ENCODE measurements around the gene ZACN.

ZACN gene

DNA sequence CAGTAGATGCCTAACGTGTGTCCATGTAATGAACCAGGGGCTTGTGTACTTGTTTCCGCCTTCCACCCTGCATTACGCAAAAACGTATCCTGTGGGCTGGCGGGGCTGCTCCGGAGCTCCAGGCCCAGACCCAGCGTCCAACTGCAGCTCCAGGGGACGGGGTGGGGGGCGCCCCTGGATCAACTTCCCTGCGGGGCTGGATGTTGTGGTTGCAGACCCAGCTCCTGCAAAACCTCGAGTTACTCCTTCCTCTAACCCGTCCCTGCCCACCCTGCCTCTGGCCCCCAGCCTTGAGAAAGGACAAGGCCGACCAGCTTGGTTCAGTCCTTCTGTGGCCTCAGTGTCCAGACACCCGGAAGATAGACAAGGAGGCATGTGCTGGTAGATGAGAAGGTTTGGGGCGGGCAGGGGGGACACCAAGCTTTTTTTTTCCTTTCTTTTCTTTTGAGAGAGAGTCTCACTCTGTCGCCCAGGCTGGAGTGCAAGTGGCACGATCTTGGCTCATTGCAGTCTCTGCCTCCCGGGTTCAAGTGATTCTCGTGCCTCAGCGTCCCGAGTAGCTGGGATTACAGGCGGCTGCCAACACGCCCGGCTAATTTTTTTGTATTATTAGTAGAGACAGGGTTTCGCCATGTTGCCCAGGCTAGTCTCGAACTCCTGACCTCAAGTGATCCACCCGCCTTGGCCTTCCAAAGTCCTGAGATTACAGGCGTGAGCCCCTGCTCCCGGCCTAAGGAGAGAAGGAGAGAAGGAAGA is 25.3 kb downstream of the ZACN start:
- WGBS (ENCODE audit: insufficient coverage): 84% methylated on average over 25 of the region's 29 CpGs
- no peak for DNase-seq
- POLR2A ChIA-PET: no interaction called here
- H3K4me3 ChIP-seq (ENCODE audit: control insufficient read depth in 1 of 7, extremely low read depth in 1 of 7, insufficient read depth in 4 of 7, low read depth in 2 of 7, low read length in 6 of 7): peak overlapping the region in 6 of 7 experiments; percentile 78 to 88 (median 80)
- peak overlapping the region; percentile 66 to 86 for H3K27ac ChIP-seq (ENCODE audit: insufficient read depth in 1 of 2, low read depth in 1 of 2, low read length in 2 of 2, poor library complexity in 1 of 2, severe bottlenecking in 2 of 2)
- no peaks in the 10 kb centered on the region for H3K27me3 ChIP-seq (replicated peaks in 2 of 5; ENCODE audit: control insufficient read depth in 4 of 5, insufficient read depth in 5 of 5, low read length in 4 of 5)
- CTCF ChIA-PET: interaction anchor here (0.5 to 2.2 kb wide), 10 partner anchors 11 to 173 kb away, joined by 3 to 8 read pairs (median 3); partner anchors contain the start of gene ZACN
- no peaks in the 10 kb centered on the region for H3K9me3 ChIP-seq (ENCODE audit: control extremely low read depth in 1 of 5, control insufficient read depth in 4 of 5, insufficient read depth in 2 of 5, low read depth in 1 of 5, low read length in 4 of 5)
- H3K36me3 ChIP-seq (ENCODE audit: control insufficient read depth in 4 of 4, insufficient read depth in 4 of 4, low read length in 3 of 4): peaks cover 6 to 24% (median 17%) of the 10 kb centered on the region in 4 experiments
- H3K4me1 ChIP-seq (ENCODE audit: control extremely low read depth in 1 of 4, control insufficient read depth in 4 of 4, insufficient read depth in 4 of 4, low read length in 3 of 4): peaks cover 4 to 33% (median 23%) of the 10 kb centered on the region in 4 experiments

DNA sequence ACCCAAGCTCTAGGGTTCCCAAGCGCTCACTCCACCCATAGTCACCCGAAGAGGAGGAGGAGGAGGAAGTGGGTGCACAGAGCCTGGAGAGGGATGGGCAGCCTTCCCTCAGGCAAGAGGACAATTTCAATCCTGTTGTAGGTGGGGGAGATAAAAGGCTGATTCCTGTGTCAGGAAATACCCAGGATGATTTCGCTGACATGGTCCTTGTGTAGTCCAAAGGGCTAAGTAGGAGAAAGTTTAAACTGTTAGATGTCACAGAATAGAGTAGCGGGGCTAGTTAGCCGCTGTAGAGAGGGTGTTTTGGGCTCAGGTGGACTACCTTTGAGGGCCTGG is 25.9 kb downstream of the ZACN start:
- WGBS (ENCODE audit: insufficient coverage): 100% methylated on average over 4 of the region's 5 CpGs
- DNase-seq: no peak
- Histone ChIP-seq H3K27ac (ENCODE audit: insufficient read depth in 1 of 2, low read depth in 1 of 2, low read length in 2 of 2, poor library complexity in 1 of 2, severe bottlenecking in 2 of 2) (no peak overlapping the region), H3K9me3 (ENCODE audit: control extremely low read depth in 1 of 5, control insufficient read depth in 4 of 5, insufficient read depth in 2 of 5, low read depth in 1 of 5, low read length in 4 of 5) (no peaks in the 10 kb centered on the region), H3K4me3 (ENCODE audit: control insufficient read depth in 1 of 7, extremely low read depth in 1 of 7, insufficient read depth in 4 of 7, low read depth in 2 of 7, low read length in 6 of 7) (no peak overlapping the region), H3K27me3 (replicated peaks in 2 of 5; ENCODE audit: control insufficient read depth in 4 of 5, insufficient read depth in 5 of 5, low read length in 4 of 5) (no peaks in the 10 kb centered on the region), H3K36me3 (ENCODE audit: control insufficient read depth in 4 of 4, insufficient read depth in 4 of 4, low read length in 3 of 4) (peaks cover 2 to 19% (median 13%) of the 10 kb centered on the region in 4 experiments), H3K4me1 (ENCODE audit: control extremely low read depth in 1 of 4, control insufficient read depth in 4 of 4, insufficient read depth in 4 of 4, low read length in 3 of 4) (peaks cover 4 to 33% (median 23%) of the 10 kb centered on the region in 4 experiments)
- ChIA-PET POLR2A (no interaction called here), CTCF (interaction anchor here (0.9 to 2.2 kb wide), 6 partner anchors 10 to 174 kb away, joined by 3 to 8 read pairs (median 3); no protein-coding TSS in a partner anchor)

DNA sequence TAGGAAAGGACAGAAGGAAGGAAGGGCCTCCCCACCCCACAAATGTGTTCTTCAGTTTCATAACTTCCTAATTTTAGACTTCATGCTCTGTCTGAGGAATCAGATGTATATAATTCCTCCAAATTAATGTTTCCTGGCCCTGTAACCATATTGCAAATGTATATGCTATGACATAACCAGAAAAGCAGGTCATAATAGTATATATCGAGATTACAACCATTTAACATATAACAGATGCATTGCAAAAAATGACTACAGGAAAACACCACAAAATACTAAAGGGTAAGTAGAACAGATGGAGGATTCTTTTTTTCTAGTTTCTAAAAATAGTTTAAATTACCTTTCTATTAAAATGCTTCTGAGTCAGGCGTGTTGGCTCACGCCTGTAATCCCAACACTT is 27.7 kb downstream of the ZACN start:
- Histone ChIP-seq H3K27me3 (replicated peaks in 2 of 5; ENCODE audit: control insufficient read depth in 4 of 5, insufficient read depth in 5 of 5, low read length in 4 of 5) (no peaks in the 10 kb centered on the region), H3K36me3 (ENCODE audit: control insufficient read depth in 4 of 4, insufficient read depth in 4 of 4, low read length in 3 of 4) (peaks cover 0 to 5% (median 2%) of the 10 kb centered on the region in 4 experiments), H3K4me1 (ENCODE audit: control extremely low read depth in 1 of 4, control insufficient read depth in 4 of 4, insufficient read depth in 4 of 4, low read length in 3 of 4) (peaks cover 4 to 33% (median 22%) of the 10 kb centered on the region in 4 experiments), H3K9me3 (ENCODE audit: control extremely low read depth in 1 of 5, control insufficient read depth in 4 of 5, insufficient read depth in 2 of 5, low read depth in 1 of 5, low read length in 4 of 5) (no peaks in the 10 kb centered on the region), H3K4me3 (ENCODE audit: control insufficient read depth in 1 of 7, extremely low read depth in 1 of 7, insufficient read depth in 4 of 7, low read depth in 2 of 7, low read length in 6 of 7) (no peak overlapping the region), H3K27ac (ENCODE audit: insufficient read depth in 1 of 2, low read depth in 1 of 2, low read length in 2 of 2, poor library complexity in 1 of 2, severe bottlenecking in 2 of 2) (no peak overlapping the region)
- no peak for DNase-seq
- ChIA-PET CTCF (interaction anchor here (0.9 to 1.4 kb wide), 7 partner anchors 9 to 192 kb away, joined by 3 to 6 read pairs (median 3); partner anchors contain the start of gene FOXJ1), POLR2A (no interaction called here)
- WGBS (ENCODE audit: insufficient coverage): no CpG with 5 or more reads among the region's 3 CpGs

DNA sequence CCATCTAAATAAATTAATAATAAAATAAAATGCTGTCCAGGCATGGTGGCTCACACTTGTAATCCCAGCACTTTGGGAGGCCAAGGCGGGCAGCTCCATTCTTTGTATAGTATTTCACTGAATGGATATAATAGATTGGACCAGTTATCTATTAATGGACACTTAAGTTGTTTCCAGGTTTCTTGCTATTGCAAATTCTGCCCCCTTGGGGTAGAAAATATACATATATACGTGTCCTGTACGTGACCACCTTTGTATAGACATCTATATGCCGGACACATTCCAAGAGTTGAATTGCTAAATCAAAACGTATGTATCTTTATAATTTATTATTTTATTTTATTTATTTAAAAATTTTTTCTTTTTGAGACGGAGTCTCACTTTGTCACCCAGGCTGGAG is 28.5 kb downstream of the ZACN start:
- H3K4me1 ChIP-seq (ENCODE audit: control extremely low read depth in 1 of 4, control insufficient read depth in 4 of 4, insufficient read depth in 4 of 4, low read length in 3 of 4): peaks cover 3 to 30% (median 17%) of the 10 kb centered on the region in 4 experiments
- WGBS (ENCODE audit: insufficient coverage): 88% methylated on average over 1 of the region's 6 CpGs
- DNase-seq: peak; percentile 34 to 58 (median 55)
- ChIA-PET CTCF (interaction anchor here (0.7 to 0.9 kb wide), 2 partner anchors 10 to 192 kb away, joined by 3 read pairs; no protein-coding TSS in a partner anchor), POLR2A (no interaction called here)
- H3K4me3 ChIP-seq (ENCODE audit: control insufficient read depth in 1 of 7, extremely low read depth in 1 of 7, insufficient read depth in 4 of 7, low read depth in 2 of 7, low read length in 6 of 7): no peak overlapping the region
- H3K9me3 ChIP-seq (ENCODE audit: control extremely low read depth in 1 of 5, control insufficient read depth in 4 of 5, insufficient read depth in 2 of 5, low read depth in 1 of 5, low read length in 4 of 5): no peaks in the 10 kb centered on the region
- no peak overlapping the region for H3K27ac ChIP-seq (ENCODE audit: insufficient read depth in 1 of 2, low read depth in 1 of 2, low read length in 2 of 2, poor library complexity in 1 of 2, severe bottlenecking in 2 of 2)
- H3K36me3 ChIP-seq (ENCODE audit: control insufficient read depth in 4 of 4, insufficient read depth in 4 of 4, low read length in 3 of 4): no peaks in the 10 kb centered on the region
- no peaks in the 10 kb centered on the region for H3K27me3 ChIP-seq (replicated peaks in 2 of 5; ENCODE audit: control insufficient read depth in 4 of 5, insufficient read depth in 5 of 5, low read length in 4 of 5)

DNA sequence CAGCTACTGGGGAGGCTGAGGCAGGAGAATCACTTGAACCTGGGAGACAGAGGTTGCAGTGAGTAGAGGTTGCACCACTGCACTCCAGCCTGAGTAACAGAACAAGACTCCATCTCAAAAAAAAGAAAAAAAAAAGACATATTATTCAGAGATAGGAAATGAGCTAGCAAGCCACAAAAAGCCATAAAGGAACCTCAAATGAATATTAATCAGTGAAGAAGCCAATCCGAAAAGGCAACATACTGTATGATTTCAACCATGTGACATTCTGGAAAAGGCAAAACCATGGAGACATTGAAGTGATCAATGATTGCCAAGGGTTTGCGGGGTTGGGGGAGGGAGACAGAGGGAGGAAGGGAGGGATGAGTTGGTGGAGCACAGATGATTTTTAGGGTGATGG is 33.0 kb downstream of the ZACN start:
- H3K36me3 ChIP-seq (ENCODE audit: control insufficient read depth in 4 of 4, insufficient read depth in 4 of 4, low read length in 3 of 4): no peaks in the 10 kb centered on the region
- H3K27ac ChIP-seq (ENCODE audit: insufficient read depth in 1 of 2, low read depth in 1 of 2, low read length in 2 of 2, poor library complexity in 1 of 2, severe bottlenecking in 2 of 2): no peak overlapping the region
- no peaks in the 10 kb centered on the region for H3K9me3 ChIP-seq (ENCODE audit: control extremely low read depth in 1 of 5, control insufficient read depth in 4 of 5, insufficient read depth in 2 of 5, low read depth in 1 of 5, low read length in 4 of 5)
- H3K4me1 ChIP-seq (ENCODE audit: control extremely low read depth in 1 of 4, control insufficient read depth in 4 of 4, insufficient read depth in 4 of 4, low read length in 3 of 4): peaks cover 0 to 4% (median 0%) of the 10 kb centered on the region in 4 experiments
- no peaks in the 10 kb centered on the region for H3K27me3 ChIP-seq (replicated peaks in 2 of 5; ENCODE audit: control insufficient read depth in 4 of 5, insufficient read depth in 5 of 5, low read length in 4 of 5)
- 64% methylated on average over 2 of the region's 2 CpGs for WGBS (ENCODE audit: insufficient coverage)
- DNase-seq: peak in 1 of 3 donors; percentile 12
- POLR2A ChIA-PET: no interaction called here
- no peak overlapping the region for H3K4me3 ChIP-seq (ENCODE audit: control insufficient read depth in 1 of 7, extremely low read depth in 1 of 7, insufficient read depth in 4 of 7, low read depth in 2 of 7, low read length in 6 of 7)
- CTCF ChIA-PET: interaction anchor here (0.8 to 1.7 kb wide), 5 partner anchors 110 to 287 kb away, joined by 3 to 5 read pairs (median 3); no protein-coding TSS in a partner anchor

DNA sequence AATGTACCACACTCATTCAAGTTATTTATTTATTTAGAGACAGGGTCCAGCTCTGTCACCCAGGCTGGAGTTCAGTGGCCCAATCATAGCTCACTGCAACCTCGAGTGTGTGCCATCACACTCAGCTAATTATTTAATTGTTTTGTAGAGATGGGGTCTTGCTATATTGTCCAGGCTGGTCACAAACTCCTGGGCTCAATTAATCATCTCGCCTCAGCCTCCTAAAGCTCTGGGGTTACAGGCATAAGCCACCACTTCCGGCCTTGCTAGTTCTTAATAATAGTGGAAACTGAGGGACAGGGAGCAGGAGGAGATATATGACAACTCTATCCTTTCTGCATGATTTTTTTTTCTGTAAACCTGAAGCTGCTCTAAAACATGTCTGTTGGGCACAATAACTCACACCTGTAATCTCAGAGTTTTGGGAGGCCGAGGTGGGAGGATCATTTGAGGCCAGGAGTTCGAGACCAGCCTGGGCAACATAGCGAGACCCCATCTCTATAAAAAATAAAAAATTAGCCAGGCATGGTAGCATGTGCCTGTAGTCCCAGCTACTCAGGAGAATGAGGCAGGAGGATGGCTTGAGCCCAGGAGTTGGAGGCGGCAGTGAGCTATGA is 36.3 kb downstream of the ZACN start:
- Histone ChIP-seq H3K9me3 (ENCODE audit: control extremely low read depth in 1 of 5, control insufficient read depth in 4 of 5, insufficient read depth in 2 of 5, low read depth in 1 of 5, low read length in 4 of 5) (no peaks in the 10 kb centered on the region), H3K27me3 (replicated peaks in 2 of 5; ENCODE audit: control insufficient read depth in 4 of 5, insufficient read depth in 5 of 5, low read length in 4 of 5) (no peaks in the 10 kb centered on the region), H3K4me1 (ENCODE audit: control extremely low read depth in 1 of 4, control insufficient read depth in 4 of 4, insufficient read depth in 4 of 4, low read length in 3 of 4) (peaks cover 0 to 3% (median 0%) of the 10 kb centered on the region in 4 experiments), H3K4me3 (ENCODE audit: control insufficient read depth in 1 of 7, extremely low read depth in 1 of 7, insufficient read depth in 4 of 7, low read depth in 2 of 7, low read length in 6 of 7) (no peak overlapping the region), H3K36me3 (ENCODE audit: control insufficient read depth in 4 of 4, insufficient read depth in 4 of 4, low read length in 3 of 4) (no peaks in the 10 kb centered on the region), H3K27ac (ENCODE audit: insufficient read depth in 1 of 2, low read depth in 1 of 2, low read length in 2 of 2, poor library complexity in 1 of 2, severe bottlenecking in 2 of 2) (no peak overlapping the region)
- CTCF ChIA-PET: interaction anchor here (0.7 to 11.5 kb wide), 5 partner anchors 9 to 181 kb away, joined by 3 to 110 read pairs (median 4); partner anchors contain the start of gene EXOC7
- 94% methylated on average over 3 of the region's 7 CpGs for WGBS (ENCODE audit: insufficient coverage)
- DNase-seq: no peak
- POLR2A ChIA-PET: no interaction called here
